NK-92 (cell line): Measurements from ENCODE around the gene MTMR1.

ENCODE experiments used
- DNase-seq: peaks from one replicate; lab custom pipeline; 2025; ENCODE audit not compliant: unreplicated experiment; lab: John Stamatoyannopoulos, UW

Gene MTMR1

DNA sequence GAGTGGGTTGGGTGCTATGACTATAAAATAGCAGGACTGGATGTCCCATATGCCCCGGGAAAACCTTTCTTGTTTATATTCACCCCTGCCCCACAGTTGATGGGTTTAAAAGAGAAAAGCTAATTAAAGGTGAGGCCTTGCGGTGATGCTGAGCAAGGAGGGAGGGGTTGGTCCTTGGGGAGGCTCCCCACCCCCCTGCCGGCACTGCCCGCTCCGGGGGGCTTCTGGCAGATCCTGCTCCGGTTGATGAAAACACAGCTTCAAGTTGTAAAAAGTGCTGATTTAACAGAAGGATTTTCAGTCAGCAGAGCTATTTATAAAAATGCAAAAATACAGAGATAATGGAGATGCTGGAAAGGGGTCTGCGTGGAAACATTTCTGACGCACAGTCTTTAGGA lies 68.6 kb downstream of the MTMR1 start:
- no peak for DNase-seq

DNA sequence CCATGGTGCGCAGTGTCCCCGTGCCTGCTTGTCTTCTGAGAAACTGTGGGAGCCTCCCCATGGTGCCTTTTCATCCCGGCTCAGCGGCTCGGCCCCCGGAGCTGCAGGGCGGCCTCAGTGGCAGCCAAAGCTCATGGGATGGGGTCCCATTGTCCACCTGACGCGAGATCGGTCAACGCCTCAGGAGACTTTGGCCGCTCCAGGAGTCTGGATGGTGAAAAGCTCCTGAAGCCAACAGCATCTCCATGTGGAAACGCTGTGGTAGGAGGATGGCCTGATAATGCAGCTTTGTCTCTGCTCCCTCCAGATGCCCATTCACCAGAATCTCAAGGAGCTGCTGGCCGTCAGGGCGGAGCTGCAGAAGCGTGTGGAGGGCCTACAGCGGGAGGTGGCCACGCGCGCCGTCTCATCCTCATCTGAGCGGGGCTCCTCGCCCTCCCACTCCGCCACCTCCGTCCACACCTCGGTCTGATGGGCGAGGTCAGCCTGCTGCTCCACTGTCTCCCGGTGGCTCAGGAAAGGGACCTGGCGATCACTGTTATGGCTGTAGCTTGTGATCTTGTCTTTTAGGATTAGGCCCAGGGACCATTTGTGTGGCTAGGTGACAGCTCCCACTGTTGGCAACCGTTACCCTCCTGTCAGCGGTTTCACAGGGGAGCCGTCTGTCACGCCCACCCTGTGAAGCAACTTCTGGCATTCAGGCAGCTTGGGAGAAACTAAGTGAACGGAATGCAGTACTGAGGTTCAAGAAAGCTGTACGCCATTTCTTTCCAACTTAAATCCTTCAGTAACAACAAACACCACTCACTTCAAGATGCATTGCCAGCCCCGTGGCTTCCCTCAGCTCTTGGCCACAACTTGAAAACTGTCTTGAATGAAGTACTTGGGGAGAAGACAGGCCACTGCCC lies 69.3 kb downstream of the MTMR1 start:
- no peak for DNase-seq

- no peak for DNase-seq
These were observed 70.2 kb downstream of the MTMR1 start for GRCh38 chrX:150763303-150763797.

- no peak for DNase-seq
These were observed 70.6 kb downstream of the MTMR1 start for GRCh38 chrX:150763810-150764209.

DNA sequence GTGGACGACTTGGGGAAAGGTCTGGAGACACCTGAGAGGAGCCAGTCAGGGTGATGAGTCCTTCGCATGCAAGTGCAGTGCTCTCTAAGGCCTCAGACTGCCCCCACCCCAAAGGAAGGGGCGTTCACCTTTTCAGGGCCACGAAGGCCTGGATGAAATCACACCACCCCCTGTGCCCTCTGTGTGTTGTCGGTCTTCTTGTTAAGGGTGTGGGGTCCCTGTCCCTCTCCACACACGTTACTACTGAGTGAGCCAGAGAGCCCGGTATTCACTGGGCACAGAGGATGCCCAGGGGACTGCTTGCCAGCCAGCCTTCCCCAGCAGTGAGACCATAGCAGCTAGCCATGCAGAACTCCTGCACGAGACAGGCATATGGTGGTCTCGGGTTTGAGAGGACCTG lies 72.0 kb downstream of the MTMR1 start:
- DNase-seq, result no peak

- DNase-seq, result no peak
These were observed 72.7 kb downstream of the MTMR1 start for GRCh38 chrX:150765782-150766350.

DNA sequence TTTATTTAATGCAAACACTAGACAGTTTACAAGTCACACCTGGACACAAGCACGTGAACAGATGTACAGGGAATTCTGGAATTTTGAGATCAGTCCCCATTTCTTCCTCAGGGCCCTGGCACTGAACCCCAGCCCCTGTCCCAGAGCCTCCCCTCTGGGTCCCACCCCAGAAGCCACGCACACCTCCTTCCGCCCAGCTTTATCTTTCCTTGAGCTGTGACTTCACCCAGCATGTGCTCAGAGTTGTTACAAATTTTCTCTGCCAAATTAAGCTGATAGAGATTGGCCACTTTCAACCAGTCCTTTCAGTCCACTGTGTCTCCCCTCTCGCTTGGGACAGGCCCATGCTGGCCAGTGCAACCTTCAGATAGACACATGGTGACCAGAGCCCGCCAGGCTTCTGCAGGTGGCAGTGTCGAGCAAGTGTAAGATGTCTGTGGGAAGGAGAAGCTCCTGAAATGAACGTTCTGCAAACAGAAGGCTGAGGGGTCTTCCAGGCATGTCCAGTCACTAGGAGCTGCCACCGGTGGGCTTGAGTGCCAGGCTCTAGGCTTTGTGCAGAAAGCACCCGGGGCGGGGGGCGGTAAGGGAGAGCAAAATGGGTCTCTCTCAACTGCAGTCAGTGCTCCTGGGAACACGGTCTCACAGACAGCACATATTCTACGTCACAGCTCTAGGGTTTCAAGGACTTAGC lies 73.3 kb downstream of the MTMR1 start:
- DNase-seq, result no peak

DNA sequence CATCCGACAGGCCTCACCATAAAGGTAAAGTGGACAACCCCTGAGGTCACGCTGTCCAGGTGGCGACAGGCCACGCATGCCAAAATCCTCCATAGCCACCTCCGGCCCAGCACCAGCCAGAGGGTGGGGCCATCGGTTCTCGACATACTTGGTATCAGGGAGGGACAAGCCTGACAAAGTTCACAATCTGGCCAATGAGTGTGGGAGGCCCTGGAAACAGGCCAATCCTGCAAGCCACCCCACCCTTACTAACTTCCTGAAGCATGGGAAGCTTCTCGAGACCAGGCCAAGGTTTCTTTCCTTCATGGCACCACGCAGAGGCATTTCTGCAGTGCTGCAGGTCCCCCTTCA lies 73.8 kb downstream of the MTMR1 start:
- DNase-seq, result no peak

GRCh38 chrX:150767475-150768131 lies 74.4 kb downstream of the MTMR1 start:
- no peak for DNase-seq

DNA sequence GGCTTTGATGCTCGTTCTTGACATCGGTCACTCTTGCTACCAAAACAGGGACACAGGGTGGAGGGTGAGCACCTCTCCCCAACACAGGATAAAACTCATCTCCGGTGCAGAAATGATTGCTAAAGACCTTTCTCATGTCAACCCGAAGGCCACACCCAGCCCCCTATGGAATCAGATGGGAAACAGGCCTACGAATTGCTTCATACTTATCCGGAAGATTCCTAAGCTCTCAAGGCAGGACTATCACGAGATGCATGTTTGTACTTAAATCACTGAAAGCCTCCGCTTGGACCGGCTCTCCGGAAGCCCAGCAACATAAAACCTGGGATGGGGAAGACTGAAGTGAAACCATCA lies 74.9 kb downstream of the MTMR1 start:
- no peak for DNase-seq

DNA sequence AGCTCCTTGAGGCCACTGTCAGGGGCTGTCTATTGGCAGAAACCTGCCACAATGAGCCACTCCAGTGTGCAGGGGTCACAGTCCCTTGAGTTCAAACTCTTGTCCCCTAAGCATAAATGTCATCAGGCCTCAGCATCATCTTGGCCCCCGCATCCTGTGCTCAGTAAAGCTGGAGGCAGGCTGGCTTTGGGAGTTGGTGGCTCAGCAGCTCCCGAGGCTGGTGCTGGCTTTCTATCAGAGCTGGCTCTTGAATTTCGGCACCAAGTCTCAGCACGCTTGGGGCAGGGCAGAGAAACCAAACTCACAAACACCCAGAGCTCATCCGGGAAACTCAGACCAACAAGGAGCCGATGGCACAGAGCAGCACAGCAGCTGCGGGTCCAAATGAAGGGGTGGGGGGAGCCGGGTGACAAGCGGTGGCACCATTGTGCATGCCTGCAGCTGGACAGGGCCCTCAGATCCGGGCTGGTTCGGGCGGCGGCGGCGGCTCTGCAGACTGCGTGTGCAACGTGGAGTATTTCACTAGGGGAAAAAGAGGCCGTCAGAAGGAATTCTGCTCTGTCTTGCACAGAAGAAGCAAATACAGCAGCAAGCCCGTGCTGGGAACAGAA lies 75.5 kb downstream of the MTMR1 start:
- DNase-seq, result no peak

GRCh38 chrX:150769408-150769807 lies 76.2 kb downstream of the MTMR1 start:
- DNase-seq, result no peak

GRCh38 chrX:150770623-150771022 lies 77.4 kb downstream of the MTMR1 start:
- no peak for DNase-seq

GRCh38 chrX:150771116-150771515 lies 77.9 kb downstream of the MTMR1 start:
- DNase-seq, result no peak

GRCh38 chrX:150772150-150772970 lies 79.2 kb downstream of the MTMR1 start:
- no peak for DNase-seq

- no peak for DNase-seq
These were observed 79.9 kb downstream of the MTMR1 start for GRCh38 chrX:150773117-150773516.

DNA sequence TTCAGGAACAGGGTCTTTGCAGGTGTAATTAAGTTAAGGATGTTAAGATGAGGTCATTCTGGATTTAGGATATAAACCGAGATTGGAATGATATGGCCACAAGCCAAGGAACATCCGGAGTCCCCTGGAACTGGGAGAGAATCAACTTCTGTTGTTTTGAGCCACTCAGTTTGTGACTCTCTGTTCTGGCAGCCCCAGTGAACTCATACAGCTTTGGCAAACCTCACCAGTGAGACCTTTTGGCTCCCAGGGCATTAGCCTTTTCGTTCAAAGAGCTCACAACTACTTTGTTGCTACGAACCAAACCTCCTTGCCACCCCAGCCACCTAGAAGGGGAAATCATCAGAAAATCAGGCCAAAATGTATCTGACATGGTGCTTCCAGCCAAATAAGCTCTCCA lies 80.4 kb downstream of the MTMR1 start:
- no peak for DNase-seq

- DNase-seq, result no peak
These were observed 81.8 kb downstream of the MTMR1 start for GRCh38 chrX:150774798-150775568.

- no peak for DNase-seq
These were observed 82.6 kb downstream of the MTMR1 start for GRCh38 chrX:150775569-150776350.
